ENCODE data around the gene SPP2. TPM values are rescaled to one million over a fixed set of nuclear protein-coding genes. Genes with fewer than 3 reads are reported as not detected.

SPP2 gene
- total and polyA plus RNA-seq, 12 donors, result 0.33 TPM; not detected in 11

DNA sequence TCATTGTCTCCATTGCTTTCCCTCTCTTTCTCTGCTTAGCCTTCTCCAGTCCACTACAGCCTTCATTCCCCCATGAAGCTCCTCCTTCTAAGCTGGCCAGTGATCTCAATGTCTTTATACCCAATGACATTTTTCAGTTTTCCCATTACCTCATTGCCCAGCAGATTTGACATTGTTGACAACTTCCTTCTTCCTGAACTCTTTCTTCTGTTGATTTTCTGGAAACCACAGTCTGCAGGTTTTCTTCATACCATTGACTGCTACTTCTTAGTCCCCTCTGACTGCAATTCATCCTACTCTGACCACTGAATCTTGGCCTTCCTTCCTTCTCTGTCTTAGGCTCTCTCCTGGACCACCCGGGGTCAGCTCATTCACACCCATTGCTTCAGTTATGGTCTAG, 22.9 kb upstream of the SPP2 start:
- H3K4me1 ChIP-seq (replicated peaks in 1 of 2), result no peaks in the 10 kb centered on the region
- DNase-seq, result no peak
- 74 to 96% (median 84%) methylated on average over 1 of the region's 1 CpG for WGBS, 4 donors
- intact Hi-C loops (cut with DNase I), result no loop called here
- no peaks in the 10 kb centered on the region for H3K27me3 ChIP-seq
- no peak overlapping the region for H3K4me3 ChIP-seq
- no peak for TF ChIP-seq POLR2A (IDR thresholded peaks at IDR 0.05)
- TF ChIP-seq, protein P1, sequence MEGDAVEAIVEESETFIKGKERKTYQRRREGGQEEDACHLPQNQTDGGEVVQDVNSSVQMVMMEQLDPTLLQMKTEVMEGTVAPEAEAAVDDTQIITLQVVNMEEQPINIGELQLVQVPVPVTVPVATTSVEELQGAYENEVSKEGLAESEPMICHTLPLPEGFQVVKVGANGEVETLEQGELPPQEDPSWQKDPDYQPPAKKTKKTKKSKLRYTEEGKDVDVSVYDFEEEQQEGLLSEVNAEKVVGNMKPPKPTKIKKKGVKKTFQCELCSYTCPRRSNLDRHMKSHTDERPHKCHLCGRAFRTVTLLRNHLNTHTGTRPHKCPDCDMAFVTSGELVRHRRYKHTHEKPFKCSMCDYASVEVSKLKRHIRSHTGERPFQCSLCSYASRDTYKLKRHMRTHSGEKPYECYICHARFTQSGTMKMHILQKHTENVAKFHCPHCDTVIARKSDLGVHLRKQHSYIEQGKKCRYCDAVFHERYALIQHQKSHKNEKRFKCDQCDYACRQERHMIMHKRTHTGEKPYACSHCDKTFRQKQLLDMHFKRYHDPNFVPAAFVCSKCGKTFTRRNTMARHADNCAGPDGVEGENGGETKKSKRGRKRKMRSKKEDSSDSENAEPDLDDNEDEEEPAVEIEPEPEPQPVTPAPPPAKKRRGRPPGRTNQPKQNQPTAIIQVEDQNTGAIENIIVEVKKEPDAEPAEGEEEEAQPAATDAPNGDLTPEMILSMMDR (IDR thresholded peaks at IDR 0.05), result no peak
- H3K27ac ChIP-seq, result no peak overlapping the region
- H3K9me3 ChIP-seq (replicated peaks in 1 of 3), result no peaks in the 10 kb centered on the region
- no peaks in the 10 kb centered on the region for H3K36me3 ChIP-seq (replicated peaks in 1 of 2)

DNA sequence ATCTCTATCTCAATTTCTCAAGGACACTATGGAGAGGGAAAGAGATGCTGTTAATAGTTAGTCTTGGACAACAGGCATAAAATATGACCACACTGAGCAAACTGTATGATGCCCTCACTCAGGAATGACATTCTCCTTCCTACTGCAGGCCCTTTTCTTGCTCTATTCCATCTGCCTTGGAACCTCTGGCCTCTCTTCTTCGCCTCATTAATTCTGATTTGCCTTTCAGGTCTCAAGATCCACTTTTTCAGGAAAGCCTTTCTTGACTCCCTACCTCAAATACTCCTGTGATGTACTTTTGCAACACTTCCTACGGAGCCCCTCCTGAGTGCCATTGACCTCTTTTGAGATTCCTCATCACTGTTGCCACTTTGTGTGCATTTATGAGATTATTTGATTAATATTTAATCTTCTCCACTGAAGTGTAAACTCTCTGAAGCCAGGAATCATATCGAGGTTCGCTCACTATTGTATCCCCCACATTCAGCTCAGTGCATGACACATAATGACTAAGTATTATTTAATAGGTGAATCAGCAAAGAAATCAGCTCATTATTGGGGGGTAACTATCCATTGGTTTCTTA, 21.3 kb upstream of the SPP2 start:
- DNase-seq, result no peak
- Histone ChIP-seq H3K9me3 (replicated peaks in 1 of 3) (peaks cover 0 to 5% (median 0%) of the 10 kb centered on the region in 3 donors), H3K27me3 (no peaks in the 10 kb centered on the region), H3K4me1 (replicated peaks in 1 of 2) (no peaks in the 10 kb centered on the region), H3K27ac (no peak overlapping the region), H3K4me3 (no peak overlapping the region), H3K36me3 (replicated peaks in 1 of 2) (no peaks in the 10 kb centered on the region)
- TF ChIP-seq, protein P1 (IDR thresholded peaks at IDR 0.05), result no peak
- TF ChIP-seq POLR2A (IDR thresholded peaks at IDR 0.05), result no peak
- 80 to 86% (median 81%) methylated on average over 4 of the region's 4 CpGs for WGBS, 4 donors
- intact Hi-C loops (cut with DNase I), result no loop called here

DNA sequence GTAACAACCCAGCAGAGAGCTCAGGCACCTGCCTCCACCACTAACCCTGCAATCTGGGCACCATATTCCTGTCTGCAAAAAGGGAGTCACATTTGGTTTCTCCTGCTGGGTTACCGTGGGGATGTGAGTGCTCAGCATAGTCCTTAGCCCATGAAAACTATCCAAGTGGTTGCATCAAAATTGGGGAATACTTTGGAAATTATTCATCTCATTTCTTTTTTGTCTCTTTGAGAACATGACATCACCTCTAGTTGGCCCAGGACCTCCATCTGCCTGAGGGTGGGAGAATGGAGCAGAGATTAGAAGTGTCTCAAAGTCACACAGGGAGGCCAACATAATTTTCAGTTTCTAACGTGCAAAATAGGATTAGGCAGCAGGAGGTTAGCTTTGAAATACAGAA, 19.3 kb upstream of the SPP2 start:
- 44 to 52% (median 45%) methylated on average over 2 of the region's 2 CpGs for whole genome bisulfite sequencing, 4 donors
- Histone ChIP-seq H3K4me1 (replicated peaks in 1 of 2) (no peaks in the 10 kb centered on the region), H3K27me3 (peaks cover 19% of the 10 kb centered on the region), H3K27ac (no peak overlapping the region), H3K4me3 (no peak overlapping the region), H3K36me3 (replicated peaks in 1 of 2) (no peaks in the 10 kb centered on the region), H3K9me3 (replicated peaks in 1 of 3) (peaks cover 0 to 5% (median 0%) of the 10 kb centered on the region in 3 donors)
- intact Hi-C loops (cut with DNase I), result no loop called here
- TF ChIP-seq, protein P1 (IDR thresholded peaks at IDR 0.05), result no peak
- no peak for TF ChIP-seq POLR2A (IDR thresholded peaks at IDR 0.05)
- no peak for DNase-seq

DNA sequence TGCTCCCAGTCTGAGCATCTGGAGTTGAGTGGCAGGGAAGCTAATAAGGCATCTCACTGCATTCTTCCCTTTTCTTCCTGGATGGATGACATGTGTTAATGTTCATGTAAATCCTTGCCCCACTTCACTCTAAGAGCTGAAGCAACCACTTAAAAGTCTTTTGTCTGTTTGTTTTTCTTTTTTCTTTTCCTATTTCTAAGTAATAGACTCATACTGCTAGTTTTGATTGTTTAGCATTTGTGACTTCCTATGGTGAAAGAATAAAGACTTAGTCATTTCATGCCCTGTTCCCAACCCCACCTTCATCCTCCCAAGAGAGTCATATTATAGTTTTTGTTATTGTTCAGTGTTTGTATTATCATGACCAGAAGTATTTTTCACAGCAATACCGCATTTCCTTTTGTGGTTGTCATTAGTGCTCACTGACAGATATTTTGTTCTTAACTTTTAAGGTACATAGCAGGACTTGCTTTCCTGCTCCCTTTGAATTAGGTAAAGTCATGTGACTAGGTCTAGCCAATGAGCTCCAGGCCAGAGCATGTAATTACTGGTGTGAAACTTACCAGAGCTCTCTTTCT, 18.1 kb upstream of the SPP2 start:
- H3K9me3 ChIP-seq (replicated peaks in 1 of 3), result peaks cover 0 to 5% (median 0%) of the 10 kb centered on the region in 3 donors
- TF ChIP-seq POLR2A (IDR thresholded peaks at IDR 0.05), result no peak
- no peak for DNase-seq
- WGBS, 4 donors, result 76 to 88% (median 81%) methylated on average over 1 of the region's 1 CpG
- no peak overlapping the region for H3K27ac ChIP-seq
- no peak overlapping the region for H3K4me3 ChIP-seq
- H3K27me3 ChIP-seq, result peaks cover 23% of the 10 kb centered on the region
- H3K4me1 ChIP-seq (replicated peaks in 1 of 2), result no peaks in the 10 kb centered on the region
- H3K36me3 ChIP-seq (replicated peaks in 1 of 2), result no peaks in the 10 kb centered on the region
- intact Hi-C loops (cut with DNase I), result no loop called here

DNA sequence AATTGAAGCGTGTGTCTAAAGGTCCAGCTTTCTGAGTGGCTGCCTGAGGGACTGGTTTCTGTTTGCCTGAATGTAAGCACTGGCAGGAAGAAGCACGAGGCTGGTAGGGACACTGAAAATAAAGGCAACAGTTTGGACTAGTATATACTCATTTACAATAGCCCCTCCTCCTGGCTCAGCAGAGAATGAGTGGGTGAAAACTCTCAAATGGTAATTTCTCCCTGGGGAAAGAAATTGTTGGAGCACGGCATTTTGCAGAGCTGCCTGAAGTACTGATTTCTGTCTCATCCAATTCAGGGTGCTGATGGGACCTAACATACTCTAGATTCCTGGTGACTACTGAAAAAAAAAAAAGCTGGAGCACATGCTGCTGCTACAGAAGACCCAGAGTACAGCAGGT, 17.3 kb upstream of the SPP2 start:
- Histone ChIP-seq H3K4me3 (no peak overlapping the region), H3K36me3 (replicated peaks in 1 of 2) (no peaks in the 10 kb centered on the region), H3K27ac (no peak overlapping the region), H3K27me3 (peaks cover 23% of the 10 kb centered on the region), H3K4me1 (replicated peaks in 1 of 2) (no peaks in the 10 kb centered on the region), H3K9me3 (replicated peaks in 1 of 3) (peaks cover 0 to 5% (median 0%) of the 10 kb centered on the region in 3 donors)
- 75 to 84% (median 78%) methylated on average over 3 of the region's 3 CpGs for WGBS, 4 donors
- TF ChIP-seq, protein P1 (IDR thresholded peaks at IDR 0.05), result no peak
- no peak for TF ChIP-seq POLR2A (IDR thresholded peaks at IDR 0.05)
- intact Hi-C loops (cut with DNase I), result no loop called here
- no peak for DNase-seq
